ENCODE measurements around the gene CLMP. TPM values are rescaled to one million over a fixed set of nuclear protein-coding genes. Genes with fewer than 3 reads are reported as not detected.
A peak's percentile ranks its signal among the peaks of the same experiment; 100 is the strongest.

CLMP gene
- total and polyA plus RNA-seq, 4 donors = 0.12 to 1.3 (median 0.35) TPM

DNA sequence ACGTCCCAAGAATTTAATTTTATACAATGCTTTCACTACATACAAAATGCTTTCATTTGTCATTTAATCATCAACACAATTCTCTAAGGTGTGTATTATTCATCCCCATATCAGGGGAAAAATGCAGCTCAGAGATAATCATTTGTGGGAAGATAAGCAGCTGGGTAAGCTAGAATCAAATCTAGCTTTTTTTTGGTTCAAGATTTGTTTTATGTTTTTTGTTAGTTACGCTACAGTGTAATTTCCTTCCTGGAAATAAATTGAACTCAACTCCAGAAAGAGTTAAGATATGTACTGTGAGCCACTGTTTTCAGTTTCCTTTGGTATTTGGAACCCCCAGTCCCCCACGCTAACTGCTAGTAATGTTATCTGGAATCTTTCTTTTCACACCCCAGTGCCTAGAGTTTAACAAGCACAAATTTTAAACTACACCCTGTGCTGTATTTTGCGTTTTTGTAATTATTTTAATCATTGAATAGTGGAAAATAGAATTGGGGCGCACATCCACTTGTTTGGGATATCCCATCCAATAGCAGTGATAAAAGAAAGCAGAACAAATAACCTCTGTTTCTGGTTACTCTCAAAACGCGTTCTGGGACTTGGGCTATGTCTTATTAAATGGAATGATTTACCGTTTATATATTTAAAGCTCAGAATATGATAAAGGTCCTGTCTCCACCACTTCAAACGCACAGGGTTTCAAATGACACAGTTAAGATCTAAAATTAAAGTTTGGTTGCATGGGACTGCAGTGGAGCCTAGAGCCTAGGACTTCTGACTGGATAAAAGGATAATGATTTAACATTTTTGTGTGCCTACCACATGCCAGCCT is 131.0 kb downstream of the CLMP start:
- 69% methylated on average over 9 of the region's 9 CpGs for WGBS
- Histone ChIP-seq H3K9ac (ENCODE audit: low read depth in 1 of 2, low read length in 2 of 2) (peak overlapping the region; percentile 99 to 100), H3K4me3 (ENCODE audit: low read depth in 1 of 3, low read length in 3 of 3) (peak overlapping the region; percentile 72 to 98 (median 81)), H3K36me3 (ENCODE audit: control insufficient read depth in 4 of 4, insufficient read depth in 3 of 4, low read depth in 1 of 4, low read length in 3 of 4) (peaks cover 6 to 20% (median 14%) of the 10 kb centered on the region in 4 donors), H3K27ac (ENCODE audit: low read depth in 1 of 2, low read length in 2 of 2) (peak overlapping the region; percentile 97 to 100), H3K27me3 (ENCODE audit: control insufficient read depth in 4 of 4, insufficient read depth in 4 of 4, low read length in 3 of 4) (no peaks in the 10 kb centered on the region), H3K9me3 (ENCODE audit: control insufficient read depth in 4 of 4, low read length in 3 of 4) (no peaks in the 10 kb centered on the region), H3K4me1 (ENCODE audit: control insufficient read depth in 4 of 4, insufficient read depth in 4 of 4, low read length in 3 of 4) (peaks cover 3 to 21% (median 16%) of the 10 kb centered on the region in 4 donors)
- DNase-seq (ENCODE audit: low spot score) = no peak
- TF ChIP-seq, protein P1, sequence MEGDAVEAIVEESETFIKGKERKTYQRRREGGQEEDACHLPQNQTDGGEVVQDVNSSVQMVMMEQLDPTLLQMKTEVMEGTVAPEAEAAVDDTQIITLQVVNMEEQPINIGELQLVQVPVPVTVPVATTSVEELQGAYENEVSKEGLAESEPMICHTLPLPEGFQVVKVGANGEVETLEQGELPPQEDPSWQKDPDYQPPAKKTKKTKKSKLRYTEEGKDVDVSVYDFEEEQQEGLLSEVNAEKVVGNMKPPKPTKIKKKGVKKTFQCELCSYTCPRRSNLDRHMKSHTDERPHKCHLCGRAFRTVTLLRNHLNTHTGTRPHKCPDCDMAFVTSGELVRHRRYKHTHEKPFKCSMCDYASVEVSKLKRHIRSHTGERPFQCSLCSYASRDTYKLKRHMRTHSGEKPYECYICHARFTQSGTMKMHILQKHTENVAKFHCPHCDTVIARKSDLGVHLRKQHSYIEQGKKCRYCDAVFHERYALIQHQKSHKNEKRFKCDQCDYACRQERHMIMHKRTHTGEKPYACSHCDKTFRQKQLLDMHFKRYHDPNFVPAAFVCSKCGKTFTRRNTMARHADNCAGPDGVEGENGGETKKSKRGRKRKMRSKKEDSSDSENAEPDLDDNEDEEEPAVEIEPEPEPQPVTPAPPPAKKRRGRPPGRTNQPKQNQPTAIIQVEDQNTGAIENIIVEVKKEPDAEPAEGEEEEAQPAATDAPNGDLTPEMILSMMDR (IDR thresholded peaks at IDR 0.05; ENCODE audit: low read depth, low read length, missing input control) = no peak
- TF ChIP-seq HNF4A (conservative IDR thresholded peaks at IDR 0.05) = no peak
- TF ChIP-seq, protein P2, sequence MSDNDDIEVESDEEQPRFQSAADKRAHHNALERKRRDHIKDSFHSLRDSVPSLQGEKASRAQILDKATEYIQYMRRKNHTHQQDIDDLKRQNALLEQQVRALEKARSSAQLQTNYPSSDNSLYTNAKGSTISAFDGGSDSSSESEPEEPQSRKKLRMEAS (IDR thresholded peaks at IDR 0.05) = no peak
- no peak for TF ChIP-seq JUND (IDR thresholded peaks at IDR 0.05)

DNA sequence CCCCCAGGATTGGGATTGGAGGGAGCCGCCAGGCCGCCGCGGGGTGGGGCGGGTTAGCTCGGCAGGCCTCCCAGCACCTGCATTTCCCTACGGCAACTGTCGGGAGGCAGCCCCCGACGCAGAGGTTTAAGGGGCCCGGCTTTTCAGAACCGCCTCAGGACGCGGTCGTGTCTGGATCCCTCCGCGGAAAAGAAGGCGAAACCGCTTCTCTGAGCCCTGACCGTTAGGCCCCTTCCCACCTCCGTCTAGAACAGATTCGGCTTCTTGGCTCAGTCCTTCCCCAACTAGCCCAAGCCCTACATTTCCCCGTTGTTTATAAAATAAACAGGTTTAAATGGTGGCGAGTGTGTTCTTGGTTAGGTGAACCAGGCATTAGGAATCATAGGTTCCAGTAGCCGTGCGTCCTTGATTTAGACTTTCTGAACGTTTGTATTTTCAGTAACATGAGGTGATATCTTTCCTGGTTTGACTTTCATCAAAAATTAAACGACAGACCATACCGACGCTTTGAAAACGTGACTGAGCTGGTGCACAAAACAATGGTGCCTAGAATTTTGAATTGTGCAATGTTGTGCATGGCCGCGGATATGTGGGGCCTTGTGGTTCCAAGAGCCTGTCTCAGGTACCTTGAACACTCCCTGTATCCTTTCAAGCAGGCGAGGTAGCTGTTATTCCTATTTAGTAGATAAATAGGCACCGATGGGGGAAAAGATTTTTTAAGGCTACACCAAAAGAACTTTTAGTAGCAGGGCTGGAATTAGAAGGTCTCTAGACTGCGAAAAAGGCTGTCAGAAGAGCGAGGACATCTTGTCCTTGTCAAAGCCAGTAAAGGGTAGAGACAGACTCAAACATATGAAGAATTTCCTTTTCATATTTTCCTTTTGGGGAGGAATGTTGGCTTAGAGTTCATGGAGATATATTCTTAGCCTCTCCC is 131.9 kb downstream of the CLMP start:
- Histone ChIP-seq H3K9me3 (ENCODE audit: control insufficient read depth in 4 of 4, low read length in 3 of 4) (no peaks in the 10 kb centered on the region), H3K4me1 (ENCODE audit: control insufficient read depth in 4 of 4, insufficient read depth in 4 of 4, low read length in 3 of 4) (peaks cover 3 to 30% (median 24%) of the 10 kb centered on the region in 4 donors), H3K36me3 (ENCODE audit: control insufficient read depth in 4 of 4, insufficient read depth in 3 of 4, low read depth in 1 of 4, low read length in 3 of 4) (peaks cover 6 to 28% (median 22%) of the 10 kb centered on the region in 4 donors), H3K4me3 (ENCODE audit: low read depth in 1 of 3, low read length in 3 of 3) (peak overlapping the region; percentile 72 to 98 (median 81)), H3K27ac (ENCODE audit: low read depth in 1 of 2, low read length in 2 of 2) (peak overlapping the region; percentile 97 to 100), H3K27me3 (ENCODE audit: control insufficient read depth in 4 of 4, insufficient read depth in 4 of 4, low read length in 3 of 4) (no peaks in the 10 kb centered on the region), H3K9ac (ENCODE audit: low read depth in 1 of 2, low read length in 2 of 2) (peak overlapping the region; percentile 99 to 100)
- DNase-seq (ENCODE audit: low spot score) = peak; percentile 57
- TF ChIP-seq NR2F2 (IDR thresholded peaks at IDR 0.05) = no peak
- TF ChIP-seq YY1 (IDR thresholded peaks at IDR 0.05) = peak; percentile 93
- TF ChIP-seq, protein P3, sequence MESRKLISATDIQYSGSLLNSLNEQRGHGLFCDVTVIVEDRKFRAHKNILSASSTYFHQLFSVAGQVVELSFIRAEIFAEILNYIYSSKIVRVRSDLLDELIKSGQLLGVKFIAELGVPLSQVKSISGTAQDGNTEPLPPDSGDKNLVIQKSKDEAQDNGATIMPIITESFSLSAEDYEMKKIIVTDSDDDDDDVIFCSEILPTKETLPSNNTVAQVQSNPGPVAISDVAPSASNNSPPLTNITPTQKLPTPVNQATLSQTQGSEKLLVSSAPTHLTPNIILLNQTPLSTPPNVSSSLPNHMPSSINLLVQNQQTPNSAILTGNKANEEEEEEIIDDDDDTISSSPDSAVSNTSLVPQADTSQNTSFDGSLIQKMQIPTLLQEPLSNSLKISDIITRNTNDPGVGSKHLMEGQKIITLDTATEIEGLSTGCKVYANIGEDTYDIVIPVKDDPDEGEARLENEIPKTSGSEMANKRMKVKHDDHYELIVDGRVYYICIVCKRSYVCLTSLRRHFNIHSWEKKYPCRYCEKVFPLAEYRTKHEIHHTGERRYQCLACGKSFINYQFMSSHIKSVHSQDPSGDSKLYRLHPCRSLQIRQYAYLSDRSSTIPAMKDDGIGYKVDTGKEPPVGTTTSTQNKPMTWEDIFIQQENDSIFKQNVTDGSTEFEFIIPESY (IDR thresholded peaks at IDR 0.05) = peak; percentile 15
- TF ChIP-seq GABPA (IDR thresholded peaks at IDR 0.05 in 1 of 2, conservative IDR thresholded peaks at IDR 0.05 in 1 of 2) = no peak
- TF ChIP-seq, protein P4, sequence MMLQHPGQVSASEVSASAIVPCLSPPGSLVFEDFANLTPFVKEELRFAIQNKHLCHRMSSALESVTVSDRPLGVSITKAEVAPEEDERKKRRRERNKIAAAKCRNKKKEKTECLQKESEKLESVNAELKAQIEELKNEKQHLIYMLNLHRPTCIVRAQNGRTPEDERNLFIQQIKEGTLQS (IDR thresholded peaks at IDR 0.05) = no peak
- peak; percentile 20 for TF ChIP-seq TAF1 (conservative IDR thresholded peaks at IDR 0.05)
- TF ChIP-seq FOXA2 (IDR thresholded peaks at IDR 0.05) = no peak
- WGBS = 4% methylated on average over 37 of the region's 37 CpGs
